SKM-1 treated with dmso at 0.1 percent for 144 hours (cell line): ENCODE measurements around the gene CKS1B.

ENCODE experiments used
- DNase-seq: peaks from one replicate; lab custom pipeline; 2025; ENCODE audit not compliant: unreplicated experiment; lab: John Stamatoyannopoulos, UW

The CKS1B gene

DNA sequence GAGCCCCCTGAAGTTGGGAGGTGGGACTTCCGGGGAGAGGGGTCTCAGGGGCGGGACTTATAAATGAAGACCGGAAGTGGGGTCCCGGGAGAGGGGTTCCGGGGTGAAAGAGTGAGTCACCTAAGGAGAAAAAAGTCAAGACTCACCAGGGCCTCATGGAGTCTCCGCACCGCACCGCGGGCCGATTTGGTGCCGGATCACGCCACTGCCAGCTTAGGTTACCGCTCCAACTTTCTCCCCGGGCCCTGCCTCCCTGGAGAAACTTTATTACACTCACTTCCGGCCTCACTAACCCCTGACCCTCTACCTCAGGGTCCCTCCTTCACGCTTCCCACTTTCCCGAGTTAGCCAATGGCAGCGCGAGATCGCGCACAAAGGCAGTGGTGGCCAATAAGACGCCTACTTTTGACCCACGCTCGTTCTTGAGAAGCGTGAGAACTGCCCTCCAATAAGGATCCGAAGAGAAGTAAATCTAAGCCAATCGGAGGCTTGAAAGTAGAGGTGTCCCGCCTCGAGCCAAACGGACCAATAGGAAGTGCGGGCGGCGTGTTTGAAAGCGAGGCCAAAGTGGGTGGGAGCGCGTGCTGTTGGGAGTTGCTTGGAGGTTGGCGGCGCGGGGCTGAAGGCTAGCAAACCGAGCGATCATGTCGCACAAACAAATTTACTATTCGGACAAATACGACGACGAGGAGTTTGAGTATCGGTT, at the start of gene CKS1B:
CKS1B (plus strand) TSS at position 580 of the 706 bp plus-strand sequence; CDS start at position 645, 65 bp downstream.
- peak; percentile 100 for DNase-seq

DNA sequence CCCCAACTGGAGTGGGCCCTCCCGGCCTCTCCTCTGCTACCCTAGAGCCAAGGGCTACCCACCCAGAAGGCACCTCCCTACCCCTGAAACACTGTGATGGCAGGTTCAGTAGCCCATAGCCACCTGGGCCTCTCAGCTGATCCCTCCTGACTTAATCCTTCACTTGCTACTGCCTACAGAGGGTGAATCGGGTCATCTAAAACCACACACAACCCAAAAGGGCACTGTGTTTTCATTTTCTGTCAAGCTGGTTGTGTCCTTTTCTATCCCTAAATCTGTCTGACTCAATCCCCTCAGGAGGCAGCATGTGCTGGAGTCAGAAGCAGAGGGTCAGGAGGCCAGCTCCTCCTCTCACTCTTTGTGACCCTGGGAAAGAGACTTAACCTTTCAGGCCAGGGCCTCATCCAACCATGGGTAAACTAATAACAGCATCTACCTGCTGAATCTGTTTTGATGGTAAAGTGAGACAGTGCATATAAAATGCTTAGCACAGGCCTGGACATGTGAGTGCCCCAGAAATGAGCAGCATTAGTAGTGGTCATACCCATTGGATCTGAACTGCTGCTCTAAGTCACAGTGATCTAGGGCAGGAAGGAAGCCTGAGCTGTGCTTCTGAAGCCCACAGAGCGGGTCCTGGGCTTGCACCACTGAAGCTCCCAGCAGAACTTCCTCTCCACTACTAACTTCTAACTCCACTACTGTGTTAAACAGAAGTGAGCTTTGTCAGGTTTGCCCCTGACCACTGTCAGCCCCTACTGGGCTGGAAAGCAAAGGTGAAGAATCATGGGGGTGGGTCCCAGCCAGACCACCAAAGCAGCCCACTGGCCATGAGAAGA, 48.9 kb upstream of the CKS1B start:
- DNase-seq = peak; percentile 56

- DNase-seq = no peak
These were observed 48.3 kb upstream of the CKS1B start for GRCh38 chr1:154926201-154926600.

GRCh38 chr1:154931940-154932487, 42.5 kb upstream of the CKS1B start:
- no peak for DNase-seq

GRCh38 chr1:154934358-154934948, 40.0 kb upstream of the CKS1B start:
- no peak for DNase-seq

- DNase-seq = no peak
These were observed 38.5 kb upstream of the CKS1B start for GRCh38 chr1:154935749-154936554.

DNA sequence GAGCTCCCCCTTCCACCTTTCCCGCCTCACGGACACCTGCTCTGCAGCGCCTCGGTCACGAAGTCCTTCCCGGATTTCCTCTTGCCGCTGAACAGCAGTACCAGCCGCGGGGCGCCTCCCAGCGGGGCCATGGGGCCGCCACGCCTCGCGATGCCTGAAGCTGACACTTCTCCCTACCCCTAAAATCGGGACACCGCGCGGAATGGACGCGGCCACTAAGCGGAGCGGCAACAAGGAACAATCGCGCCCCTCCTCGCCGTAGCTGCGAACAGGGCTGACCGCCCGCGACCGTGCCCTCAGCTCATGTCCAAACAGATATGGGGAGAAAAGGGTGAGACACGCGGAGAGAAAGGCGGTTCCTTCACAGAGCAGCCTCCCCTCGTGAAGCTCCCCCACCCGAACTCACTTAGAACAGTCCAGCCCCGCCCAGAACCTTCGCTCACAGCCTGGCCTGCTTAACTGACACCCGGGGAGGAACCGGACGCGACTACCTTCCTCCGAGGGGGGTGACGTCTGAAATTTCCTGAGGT, 37.9 kb upstream of the CKS1B start, which contains the start of gene PMVK:
PMVK (minus strand) TSS at position 165 of the 530 bp plus-strand sequence; CDS start at position 131, 34 bp downstream.
- DNase-seq = peak; percentile 97

DNA sequence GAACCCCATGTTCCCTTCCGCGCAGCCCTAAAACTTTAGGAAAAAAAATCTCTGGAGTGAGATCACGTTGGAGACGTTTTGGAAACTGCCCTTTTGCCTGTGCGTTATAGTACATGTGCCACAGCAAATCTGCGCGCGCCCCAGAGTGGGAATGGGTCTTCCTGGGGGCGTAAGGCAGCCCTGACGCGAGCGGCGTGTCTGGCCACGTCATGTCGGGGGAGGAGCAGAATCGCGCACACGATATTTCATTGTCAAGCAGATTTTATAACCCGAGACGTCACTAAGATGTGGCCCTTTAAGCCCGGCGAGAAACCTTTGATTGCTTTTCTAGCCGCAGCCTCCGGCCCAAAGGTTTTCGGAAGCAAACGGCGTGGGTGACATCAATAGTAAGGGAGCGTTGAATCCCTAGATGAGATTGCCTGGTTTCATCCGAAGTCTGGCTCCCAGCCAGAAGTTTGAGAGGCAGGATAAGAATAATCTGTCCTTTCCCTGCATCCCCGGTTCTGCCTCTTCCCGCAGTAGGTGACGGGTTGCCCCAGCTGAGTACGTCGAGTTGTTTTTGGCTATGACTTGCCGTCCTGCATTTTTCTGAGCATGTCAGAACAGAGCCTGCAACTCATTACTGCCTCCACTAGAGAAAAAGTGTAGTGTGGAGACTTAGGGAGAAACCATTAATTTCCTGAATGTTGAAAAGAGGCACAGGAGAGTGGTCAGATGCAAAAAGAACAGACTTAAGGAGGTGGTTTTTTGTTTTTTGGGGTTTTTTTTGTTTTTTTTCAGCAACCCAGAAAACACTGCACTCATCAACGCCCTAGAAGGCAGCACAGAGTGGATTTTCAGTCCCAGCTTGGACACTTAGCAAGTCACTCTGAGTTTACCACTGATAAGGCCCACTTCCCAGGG, 37.1 kb upstream of the CKS1B start:
- DNase-seq = peak; percentile 94

DNA sequence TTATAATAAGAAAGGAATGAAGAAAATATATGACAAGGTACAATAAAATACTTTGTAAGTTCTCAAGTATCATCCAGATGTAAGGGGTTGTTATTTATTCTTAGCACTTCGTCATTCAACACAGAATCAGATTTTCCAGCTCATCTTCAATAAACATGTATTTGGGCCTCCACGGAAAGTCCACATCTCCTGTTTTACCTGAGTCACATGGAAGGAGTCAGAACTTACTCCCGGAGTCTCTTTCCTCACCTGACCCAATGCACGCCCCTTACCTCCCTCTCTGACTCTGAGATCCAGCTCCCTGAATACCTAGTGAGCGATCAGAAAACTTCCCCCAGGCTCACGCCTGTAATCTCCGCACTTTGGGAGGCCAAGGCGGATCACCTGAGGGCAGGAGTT, 36.5 kb upstream of the CKS1B start:
- no peak for DNase-seq

- DNase-seq = no peak
These were observed 35.7 kb upstream of the CKS1B start for GRCh38 chr1:154938604-154939399.

- no peak for DNase-seq
These were observed 34.3 kb upstream of the CKS1B start for GRCh38 chr1:154940213-154940560.

- DNase-seq = no peak
These were observed 33.8 kb upstream of the CKS1B start for GRCh38 chr1:154940651-154941194.

- no peak for DNase-seq
These were observed 33.0 kb upstream of the CKS1B start for GRCh38 chr1:154941333-154942013.

GRCh38 chr1:154943649-154944400, 30.7 kb upstream of the CKS1B start:
- DNase-seq = peak; percentile 83

DNA sequence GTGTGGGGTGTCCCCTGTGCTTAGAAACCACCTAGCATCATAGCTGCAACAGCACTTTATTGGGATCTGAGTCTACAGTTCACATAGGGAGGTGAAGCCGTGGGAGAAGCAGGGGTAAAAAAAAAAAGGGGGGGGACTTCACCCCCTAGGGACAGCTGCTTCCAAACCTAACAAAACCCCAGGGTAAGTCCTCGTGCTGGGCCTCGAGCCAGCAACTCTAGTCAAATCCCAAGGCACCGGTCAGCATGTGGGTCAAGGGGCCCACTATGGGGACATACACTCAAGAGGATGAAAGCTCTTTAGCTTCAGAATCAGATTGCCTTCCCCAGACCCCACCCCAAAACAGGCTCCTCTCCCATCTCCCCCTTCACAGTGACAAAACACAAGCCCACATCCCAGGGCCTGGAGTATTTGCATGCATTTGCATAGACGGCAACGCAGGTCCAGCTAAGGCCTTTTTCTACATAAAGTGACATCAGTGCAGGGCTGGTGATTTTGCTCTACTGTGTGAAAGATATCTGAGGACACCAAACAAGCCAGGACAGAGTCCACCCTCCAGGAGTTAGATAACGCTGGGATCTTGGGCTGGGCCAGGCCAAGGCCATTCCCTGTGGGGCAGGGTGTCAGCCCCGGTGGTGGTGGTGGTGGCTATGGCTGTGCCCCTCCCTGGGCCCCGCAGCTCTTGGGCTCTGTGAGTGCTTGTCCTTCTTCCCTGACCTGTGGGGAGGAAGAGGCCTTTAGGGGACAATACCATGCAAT, 29.9 kb upstream of the CKS1B start:
- DNase-seq = no peak
